Karpas-422 (cell line): ENCODE measurements around the gene CFAP70. TPM values are rescaled to one million over a fixed set of nuclear protein-coding genes. Genes with fewer than 3 reads are reported as not detected.
"Not testable (repeated sequence)": the region's sequence is repeated elsewhere in the genome, so short reads cannot be mapped to it uniquely, and the experiment has no call there.

Source experiments
- DNase-seq: peaks from one replicate; pipeline ENCODE4 v3.0.0-alpha.2; 2015
- H2AFZ ChIP-seq: fragments of 200-600 bp; sonication (generic); 2 replicates; pipeline ENCODE4 v1.6.1; 2014; ENCODE audit warnings: antibody characterized with exemption, low read length, mixed read lengths
- H3K27ac ChIP-seq: fragments of 200-600 bp; sonication (generic); 2 replicates; pipeline ENCODE4 v1.5.1; 2014; ENCODE audit warnings: mild to moderate bottlenecking, low read length, moderate library complexity
- H3K27me3 ChIP-seq: fragments of 200-600 bp; sonication (generic); 2 replicates; pipeline ENCODE4 v1.6.1; 2014; ENCODE audit warnings: low read length, mixed read lengths
- H3K36me3 ChIP-seq: fragments of 200-600 bp; sonication (generic); 2 replicates; pipeline ENCODE4 v1.6.1; 2014; ENCODE audit warnings: low read length, mixed read lengths; ENCODE audit not compliant: insufficient read depth
- H3K4me1 ChIP-seq: fragments of 200-600 bp; sonication (generic); 2 replicates; pipeline ENCODE4 v1.6.1; 2014; ENCODE audit warnings: mild to moderate bottlenecking, low read length, mixed read lengths
- H3K4me2 ChIP-seq: fragments of 200-600 bp; sonication (generic); 2 replicates; pipeline ENCODE4 v1.6.1; 2014; ENCODE audit warnings: low read length, low read depth, mild to moderate bottlenecking; ENCODE audit not compliant: poor library complexity, severe bottlenecking
- H3K4me3 ChIP-seq: fragments of 200-600 bp; sonication (generic); 2 replicates; pipeline ENCODE4 v1.5.1; 2014; ENCODE audit warnings: mild to moderate bottlenecking, antibody characterized with exemption, low read length, mixed read lengths
- H3K79me2 ChIP-seq: fragments of 200-600 bp; sonication (generic); 2 replicates; pipeline ENCODE4 v1.6.1; 2014; ENCODE audit warnings: mild to moderate bottlenecking, low read length, mixed read lengths
- H3K9ac ChIP-seq: fragments of 200-600 bp; sonication (generic); 2 replicates; pipeline ENCODE4 v1.6.0; 2014; ENCODE audit warnings: low read length
- H3K9me2 ChIP-seq: fragments of 200-600 bp; sonication (generic), shearing (Covaris generic); replicated peaks from 2 replicates; pipeline ENCODE4 v1.6.0; 2014; ENCODE audit warnings: mild to moderate bottlenecking, low read length, moderate library complexity; ENCODE audit not compliant: insufficient read depth
- H3K9me3 ChIP-seq: fragments of 300-700, 200-600 bp; sonication (generic); 2 replicates; pipeline ENCODE4 v1.6.1; 2014; ENCODE audit warnings: low read length, mixed read lengths
- H4K20me1 ChIP-seq: fragments of 200-600 bp; sonication (generic); 2 replicates; pipeline ENCODE4 v1.6.1; 2014; ENCODE audit warnings: mild to moderate bottlenecking, antibody characterized with exemption, low read length, low read depth; ENCODE audit not compliant: insufficient read depth
- total RNA-seq: library from RNA; depleted of rRNA; stranded (reverse); fragments of >200 nt; shearing (Covaris generic); gene quantifications from 2 replicates; pipeline ENCODE4 v1.2.3, GENCODE V29; 2014; ENCODE audit warnings: low replicate concordance

Gene CFAP70
- total RNA-seq, 1 experiment from 2014 or later, result 14.4 TPM

DNA sequence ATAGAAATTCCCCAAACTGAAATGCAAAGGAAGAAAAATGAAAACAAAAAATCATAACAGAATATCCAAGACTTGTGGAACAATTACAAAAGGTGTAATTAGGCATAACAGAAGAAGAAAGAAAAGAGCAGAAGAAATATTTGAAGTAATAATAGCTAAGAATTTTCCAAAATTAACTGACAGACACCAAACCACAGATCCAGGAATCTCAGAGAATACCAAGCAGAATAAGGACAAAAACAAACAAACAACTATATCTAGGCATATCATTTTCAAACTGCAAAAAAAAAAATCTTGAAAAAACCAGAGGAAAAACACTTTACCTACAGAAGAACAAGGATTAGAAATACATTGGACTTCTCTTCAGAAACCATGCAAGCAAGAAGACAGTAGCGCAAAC is 25.5 kb downstream of the CFAP70 start:
- Histone ChIP-seq H3K9me2 (no peaks in the 10 kb centered on the region), H3K79me2 (no peaks in the 10 kb centered on the region), H3K4me3 (no peak overlapping the region), H3K9ac (no peak overlapping the region), H3K27me3 (no peaks in the 10 kb centered on the region), H2AFZ (no peak overlapping the region), H3K36me3 (no peaks in the 10 kb centered on the region), H3K27ac (no peak overlapping the region), H3K9me3 (no peaks in the 10 kb centered on the region), H3K4me2 (no peak overlapping the region), H4K20me1 (no peaks in the 10 kb centered on the region), H3K4me1 (no peaks in the 10 kb centered on the region)
- no peak for DNase-seq

DNA sequence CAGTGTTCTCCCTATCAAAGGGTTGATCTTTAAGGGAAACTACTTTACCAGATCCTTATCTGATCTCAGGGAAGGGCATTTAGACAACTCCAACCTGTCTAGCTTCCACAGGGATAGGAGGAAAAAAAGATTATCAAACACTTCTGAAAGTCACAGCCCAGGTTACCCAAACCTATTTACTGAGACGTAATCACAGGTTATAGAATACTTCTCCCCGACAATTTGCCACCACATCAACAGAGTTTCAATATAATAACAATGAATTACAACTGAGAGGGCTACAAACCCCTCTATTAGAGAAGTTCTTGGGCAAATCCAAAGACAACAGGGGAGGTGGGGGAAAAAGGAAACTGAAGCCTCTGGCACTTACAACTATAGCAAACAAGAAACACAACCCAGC is 26.3 kb downstream of the CFAP70 start:
- Histone ChIP-seq H3K9ac (no peak overlapping the region), H3K9me3 (no peaks in the 10 kb centered on the region), H3K79me2 (no peaks in the 10 kb centered on the region), H4K20me1 (no peaks in the 10 kb centered on the region), H3K27ac (no peak overlapping the region), H3K4me2 (no peak overlapping the region), H3K4me3 (no peak overlapping the region), H3K36me3 (no peaks in the 10 kb centered on the region), H3K4me1 (no peaks in the 10 kb centered on the region), H3K9me2 (no peaks in the 10 kb centered on the region), H3K27me3 (no peaks in the 10 kb centered on the region), H2AFZ (no peak overlapping the region)
- no peak for DNase-seq

DNA sequence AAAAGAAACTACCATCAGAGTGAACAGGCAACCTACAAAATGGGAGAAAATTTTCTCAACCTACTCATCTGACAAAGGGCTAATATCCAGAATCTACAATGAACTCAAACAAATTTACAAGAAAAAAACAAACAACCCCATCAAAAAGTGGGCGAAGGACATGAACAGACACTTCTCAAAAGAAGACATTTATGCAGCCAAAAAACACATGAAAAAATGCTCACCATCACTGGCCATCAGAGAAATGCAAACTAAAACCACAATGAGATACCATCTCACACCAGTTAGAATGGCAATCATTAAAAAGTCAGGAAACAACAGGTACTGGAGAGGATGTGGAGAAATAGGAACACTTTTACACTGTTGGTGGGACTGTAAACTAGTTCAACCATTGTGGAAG is 30.1 kb downstream of the CFAP70 start:
- not testable (repeated sequence) for H4K20me1 ChIP-seq, H3K27ac ChIP-seq, H3K9me2 ChIP-seq, H3K4me3 ChIP-seq, H2AFZ ChIP-seq, H3K9me3 ChIP-seq, H3K36me3 ChIP-seq, H3K4me2 ChIP-seq, H3K27me3 ChIP-seq, DNase-seq, H3K9ac ChIP-seq, H3K4me1 ChIP-seq, H3K79me2 ChIP-seq

DNA sequence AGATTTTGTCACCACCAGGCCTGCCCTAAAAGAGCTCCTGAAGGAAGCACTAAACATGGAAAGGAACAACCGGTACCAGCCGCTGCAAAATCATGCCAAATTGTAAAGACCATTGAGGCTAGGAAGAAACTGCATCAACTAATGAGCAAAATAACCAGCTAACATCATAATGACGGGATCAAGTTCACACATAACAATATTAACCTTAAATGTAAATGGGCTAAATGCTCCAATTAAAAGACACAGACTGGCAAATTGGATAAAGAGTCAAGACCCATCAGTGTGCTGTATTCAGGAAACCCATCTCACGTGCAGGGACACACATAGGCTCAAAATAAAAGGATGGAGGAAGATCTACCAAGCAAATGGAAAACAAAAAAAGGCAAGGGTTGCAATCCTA is 33.4 kb downstream of the CFAP70 start:
- H3K27ac ChIP-seq, H3K79me2 ChIP-seq, H3K4me3 ChIP-seq, H3K27me3 ChIP-seq, H4K20me1 ChIP-seq, H3K9me2 ChIP-seq, H3K9ac ChIP-seq, H3K9me3 ChIP-seq, H3K4me2 ChIP-seq, H3K36me3 ChIP-seq, H2AFZ ChIP-seq, H3K4me1 ChIP-seq, DNase-seq: not testable (repeated sequence)

DNA sequence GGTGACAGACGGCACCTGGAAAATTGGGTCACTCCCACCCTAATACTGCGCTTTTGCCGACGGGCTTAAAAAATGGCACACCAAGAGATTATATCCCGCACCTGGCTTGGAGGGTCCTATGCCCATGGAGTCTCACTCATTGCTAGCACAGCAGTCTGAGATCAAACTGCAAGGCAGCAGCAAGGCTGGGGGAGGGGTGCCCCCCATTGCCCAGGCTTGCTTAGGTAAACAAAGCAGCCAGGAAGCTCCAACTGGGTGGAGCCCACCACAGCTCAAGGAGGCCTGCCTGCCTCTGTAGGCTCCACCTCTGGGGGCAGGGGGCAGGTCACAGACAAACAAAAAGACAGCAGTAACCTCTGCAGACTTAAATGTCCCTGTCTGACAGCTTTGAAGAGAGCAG is 35.1 kb downstream of the CFAP70 start:
- not testable (repeated sequence) for H3K4me1 ChIP-seq, DNase-seq, H3K27me3 ChIP-seq, H4K20me1 ChIP-seq, H3K9me2 ChIP-seq, H3K9ac ChIP-seq, H3K79me2 ChIP-seq, H3K4me3 ChIP-seq, H2AFZ ChIP-seq, H3K4me2 ChIP-seq, H3K27ac ChIP-seq, H3K36me3 ChIP-seq, H3K9me3 ChIP-seq

DNA sequence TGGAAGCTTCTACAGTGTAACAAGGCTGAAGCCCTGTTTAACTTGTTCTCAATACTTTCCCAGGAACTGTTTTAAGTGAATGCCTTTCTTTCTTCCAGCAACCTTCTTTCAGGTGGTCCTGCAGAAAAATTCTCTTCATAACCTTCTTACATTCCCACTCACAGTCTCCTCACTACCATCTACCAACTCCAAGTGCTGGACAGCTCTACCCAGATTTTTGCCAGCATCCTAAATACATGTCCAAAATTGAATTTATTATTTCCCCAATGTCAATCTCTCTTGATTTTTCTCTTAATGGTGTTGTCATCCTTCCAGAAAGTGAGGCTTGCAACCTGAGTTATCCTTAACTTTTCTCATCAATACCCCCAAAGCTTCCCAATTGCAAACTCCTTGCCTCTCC is 48.2 kb downstream of the CFAP70 start:
- H3K79me2 ChIP-seq, result no peaks in the 10 kb centered on the region
- H2AFZ ChIP-seq, result no peak overlapping the region
- no peaks in the 10 kb centered on the region for H3K27me3 ChIP-seq
- no peak overlapping the region for H3K4me3 ChIP-seq
- H4K20me1 ChIP-seq, result no peaks in the 10 kb centered on the region
- H3K9me3 ChIP-seq, result peaks cover 19% of the 10 kb centered on the region
- H3K4me1 ChIP-seq, result no peaks in the 10 kb centered on the region
- H3K4me2 ChIP-seq, result no peak overlapping the region
- H3K27ac ChIP-seq, result no peak overlapping the region
- DNase-seq, result no peak
- H3K9me2 ChIP-seq, result no peaks in the 10 kb centered on the region
- no peak overlapping the region for H3K9ac ChIP-seq
- H3K36me3 ChIP-seq, result peaks cover 4% of the 10 kb centered on the region; the same call in 1 of the 2 replicates

DNA sequence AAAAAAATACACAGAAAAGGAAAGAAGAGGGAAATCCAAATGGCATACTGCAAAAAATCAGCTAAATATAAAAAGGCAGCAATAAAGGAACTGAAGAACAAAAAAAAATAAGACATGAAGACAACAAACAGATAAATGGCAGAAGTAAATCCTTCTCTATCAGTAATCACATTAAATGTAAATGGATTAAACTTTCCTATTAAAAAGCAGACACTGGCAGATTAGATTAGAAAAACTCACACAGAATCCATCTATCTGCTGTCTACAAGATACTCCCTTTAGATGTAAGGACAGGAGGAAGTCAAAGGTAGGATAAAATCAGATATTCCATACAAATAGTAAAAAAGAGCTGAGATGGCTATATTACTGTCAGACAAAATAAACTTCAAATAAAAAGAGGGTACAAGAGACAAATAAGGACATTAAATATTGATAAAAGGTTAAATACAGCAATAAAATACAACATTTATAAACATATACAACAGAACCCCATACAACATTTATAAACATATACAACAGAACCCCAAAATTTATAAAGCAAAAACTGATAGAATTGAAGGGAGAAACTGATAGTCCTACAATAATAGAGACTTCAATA is 51.4 kb downstream of the CFAP70 start:
- Histone ChIP-seq H3K9me3 (peaks cover 19% of the 10 kb centered on the region), H3K4me1 (no peaks in the 10 kb centered on the region), H3K9ac (no peak overlapping the region), H3K4me3 (no peak overlapping the region), H3K36me3 (peaks cover 4% of the 10 kb centered on the region; the same call in 1 of the 2 replicates), H3K79me2 (no peaks in the 10 kb centered on the region), H2AFZ (no peak overlapping the region), H3K9me2 (no peaks in the 10 kb centered on the region), H3K4me2 (no peak overlapping the region), H3K27ac (no peak overlapping the region), H4K20me1 (no peaks in the 10 kb centered on the region), H3K27me3 (no peaks in the 10 kb centered on the region)
- no peak for DNase-seq

DNA sequence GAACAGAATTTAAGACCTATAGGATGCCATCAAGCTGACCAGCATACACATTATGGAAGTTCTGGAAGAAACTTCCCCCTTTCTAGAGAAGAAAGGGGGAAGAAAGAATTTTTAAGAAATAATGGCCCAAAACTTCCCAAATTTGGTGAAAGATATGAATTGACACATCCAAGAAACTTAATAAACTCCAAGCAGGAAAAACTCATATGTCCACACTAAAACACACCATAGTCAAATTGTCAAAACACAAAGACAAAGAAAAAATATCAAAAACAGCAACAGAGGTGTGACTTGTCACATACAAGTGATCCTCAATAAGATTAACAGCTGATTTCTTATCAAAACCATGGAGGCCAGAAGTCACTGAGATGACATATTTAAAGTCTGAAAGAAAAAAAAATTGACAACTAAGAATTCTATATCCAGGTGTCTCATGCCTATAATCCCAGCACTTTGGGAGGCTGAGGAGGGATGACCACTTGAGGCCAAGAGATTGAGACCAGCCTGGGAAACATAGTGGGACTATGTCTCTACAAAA is 52.4 kb downstream of the CFAP70 start:
- H3K4me1 ChIP-seq, result no peaks in the 10 kb centered on the region
- peaks cover 19% of the 10 kb centered on the region for H3K9me3 ChIP-seq
- no peaks in the 10 kb centered on the region for H4K20me1 ChIP-seq
- no peak for DNase-seq
- H3K27ac ChIP-seq, result no peak overlapping the region
- no peak overlapping the region for H3K9ac ChIP-seq
- H3K4me2 ChIP-seq, result no peak overlapping the region
- H3K27me3 ChIP-seq, result no peaks in the 10 kb centered on the region
- no peaks in the 10 kb centered on the region for H3K9me2 ChIP-seq
- peaks cover 4% of the 10 kb centered on the region; the same call in 1 of the 2 replicates for H3K36me3 ChIP-seq
- H2AFZ ChIP-seq, result no peak overlapping the region
- no peak overlapping the region for H3K4me3 ChIP-seq
- H3K79me2 ChIP-seq, result no peaks in the 10 kb centered on the region
